Thyroid gland (tissue), 4 donors: Measurements from ENCODE around the gene CLIP3. TPM values are rescaled to one million over a fixed set of nuclear protein-coding genes. Genes with fewer than 3 reads are reported as not detected.
"Not testable (repeated sequence)": the region's sequence is repeated elsewhere in the genome, so short reads cannot be mapped to it uniquely, and the experiment has no call there.

Experiments used
- DNase-seq, 2 donors: peaks; one replicate each; pipeline ENCODE4 v3.0.0-alpha.2; 2019
- H3K27ac ChIP-seq, 3 donors: fragments of 200-600 bp; sonication (generic); 1 replicate in 2 of 3; 2 replicates in 1 of 3; pipeline ENCODE4 v1.5.1; 2016 to 2019; ENCODE audit warnings: mild to moderate bottlenecking in 1 of 3, moderate library complexity in 1 of 3
- H3K27me3 ChIP-seq: fragments of 200-600 bp; sonication (generic); one replicate; pipeline ENCODE4 v1.5.1; 2019
- H3K36me3 ChIP-seq, 2 donors: fragments of 200-600 bp; sonication (generic); one replicate each; pipeline ENCODE4 v1.5.1; 2016 to 2019
- H3K4me1 ChIP-seq, 2 donors: fragments of 200-600 bp; sonication (generic); one replicate each; pipeline ENCODE4 v1.5.1; 2017 to 2019
- H3K4me3 ChIP-seq, 3 donors: fragments of 200-600 bp; sonication (generic); replicated peaks in 1 of 3; 1 replicate in 2 of 3; 2 replicates in 1 of 3; pipeline ENCODE4 v1.5.1; 2016; ENCODE audit warnings: mild to moderate bottlenecking in 1 of 3
- H3K9me3 ChIP-seq: fragments of 200-600 bp; sonication (generic); one replicate; pipeline ENCODE4 v1.5.1; 2017
- POLR2A ChIP-seq, 2 donors: fragments of 450-650 bp; IDR thresholded peaks; one replicate each; pipeline ENCODE4 v1.6.1; 2017; ENCODE audit warnings: antibody characterized with exemption in 2 of 2, mild to moderate bottlenecking in 2 of 2, moderate library complexity in 1 of 2
- WGBS, 2 donors: methylation state at CpG; one replicate each; pipeline ENCODE4 v1.1.5; 2017; 5-methylcytosine and 5-hydroxymethylcytosine counted together
- intact Hi-C: fragments of 100-400 bp; cut with DNase I; formaldehyde crosslinking; loops from one replicate; pipeline ENCODE4 v1.15.1; 2023
- total RNA-seq, 4 donors: library from RNA; depleted of rRNA; stranded (reverse); fragments of >200 nt; gene quantifications; one replicate each; pipeline ENCODE4 v1.2.3, GENCODE V29; 2016
- TF ChIP-seq, protein P1 (sequence below), 6 experiments: fragments of 200-600 bp in 3 of 6; fragments of 450-650 bp in 3 of 6; sonication (generic) in 3 of 6; IDR thresholded peaks; one replicate each; pipeline ENCODE4 v1.5.1; 2016 to 2019; ENCODE audit warnings: antibody characterized with exemption in 6 of 6, mild to moderate bottlenecking in 2 of 6, inconsistent platforms in 1 of 6, moderate library complexity in 1 of 6

CLIP3 gene
- total RNA-seq, 4 donors from 2014 or later, result 1.9 to 3.8 (median 2.9) TPM

DNA sequence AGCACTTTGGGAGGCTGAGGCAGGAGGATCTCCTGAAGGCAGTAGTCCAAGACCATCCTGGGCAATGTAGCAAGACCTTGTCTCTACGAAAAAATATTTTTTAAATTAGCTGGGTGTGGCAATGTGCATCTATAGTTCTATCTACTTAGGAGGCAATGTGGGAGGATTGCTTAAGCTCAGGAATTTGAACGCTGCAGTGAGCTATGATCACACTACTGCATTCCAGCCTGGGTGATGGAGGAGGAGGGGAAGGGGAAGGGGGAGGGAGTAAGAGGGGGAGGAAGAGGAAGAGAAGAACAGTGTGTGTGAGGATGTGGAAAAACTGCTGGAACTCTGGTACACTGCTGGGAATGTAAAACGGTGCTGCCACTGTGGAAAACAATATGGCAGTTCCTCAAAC, 9.2 kb upstream of the CLIP3 start:
- peaks cover 0 to 6% of the 10 kb centered on the region in 2 donors for H3K36me3 ChIP-seq
- H3K4me1 ChIP-seq, result peaks cover 4 to 10% of the 10 kb centered on the region in 2 donors
- TF ChIP-seq, protein P1, sequence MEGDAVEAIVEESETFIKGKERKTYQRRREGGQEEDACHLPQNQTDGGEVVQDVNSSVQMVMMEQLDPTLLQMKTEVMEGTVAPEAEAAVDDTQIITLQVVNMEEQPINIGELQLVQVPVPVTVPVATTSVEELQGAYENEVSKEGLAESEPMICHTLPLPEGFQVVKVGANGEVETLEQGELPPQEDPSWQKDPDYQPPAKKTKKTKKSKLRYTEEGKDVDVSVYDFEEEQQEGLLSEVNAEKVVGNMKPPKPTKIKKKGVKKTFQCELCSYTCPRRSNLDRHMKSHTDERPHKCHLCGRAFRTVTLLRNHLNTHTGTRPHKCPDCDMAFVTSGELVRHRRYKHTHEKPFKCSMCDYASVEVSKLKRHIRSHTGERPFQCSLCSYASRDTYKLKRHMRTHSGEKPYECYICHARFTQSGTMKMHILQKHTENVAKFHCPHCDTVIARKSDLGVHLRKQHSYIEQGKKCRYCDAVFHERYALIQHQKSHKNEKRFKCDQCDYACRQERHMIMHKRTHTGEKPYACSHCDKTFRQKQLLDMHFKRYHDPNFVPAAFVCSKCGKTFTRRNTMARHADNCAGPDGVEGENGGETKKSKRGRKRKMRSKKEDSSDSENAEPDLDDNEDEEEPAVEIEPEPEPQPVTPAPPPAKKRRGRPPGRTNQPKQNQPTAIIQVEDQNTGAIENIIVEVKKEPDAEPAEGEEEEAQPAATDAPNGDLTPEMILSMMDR (IDR thresholded peaks at IDR 0.05), result no peak
- no peak for TF ChIP-seq POLR2A (IDR thresholded peaks at IDR 0.05)
- no peaks in the 10 kb centered on the region for H3K27me3 ChIP-seq
- DNase-seq, result peak; percentile 46 to 47
- no peaks in the 10 kb centered on the region for H3K9me3 ChIP-seq
- intact Hi-C loops, result no loop called here
- H3K27ac ChIP-seq, result peak overlapping the region in 1 of 3 donors; percentile 12
- H3K4me3 ChIP-seq, result no peak overlapping the region
- 14 to 22% methylated on average over 3 of the region's 3 CpGs for WGBS, 2 donors

DNA sequence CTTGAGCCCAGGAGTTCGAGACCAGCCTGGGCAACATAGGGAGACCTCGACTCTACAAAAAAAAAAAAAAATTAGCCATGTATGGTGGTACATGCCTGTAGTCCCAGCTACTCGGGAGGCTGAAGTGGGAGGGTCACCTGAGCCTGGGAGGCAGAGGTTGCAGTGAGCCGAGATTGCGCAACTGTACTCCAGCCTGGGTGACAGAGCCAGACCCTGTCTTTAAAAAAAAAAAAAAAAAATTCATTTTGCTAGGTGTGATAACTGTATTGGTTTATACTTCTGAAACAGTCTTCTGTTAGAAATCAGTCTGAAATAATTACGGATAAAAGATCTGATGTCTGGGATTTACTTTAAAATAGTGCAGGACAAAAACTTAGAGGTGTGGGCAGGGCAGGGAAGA, 8.4 kb upstream of the CLIP3 start:
- H3K27me3 ChIP-seq, H3K9me3 ChIP-seq, DNase-seq, H3K36me3 ChIP-seq, H3K4me3 ChIP-seq, intact Hi-C loops: not testable (repeated sequence)
- Histone ChIP-seq H3K27ac (peak overlapping the region in 2 of 3 donors; percentile 11 to 18), H3K4me1 (peaks cover 4 to 10% of the 10 kb centered on the region in 2 donors)
- WGBS, 2 donors, result 88 to 91% methylated on average over 6 of the region's 6 CpGs

DNA sequence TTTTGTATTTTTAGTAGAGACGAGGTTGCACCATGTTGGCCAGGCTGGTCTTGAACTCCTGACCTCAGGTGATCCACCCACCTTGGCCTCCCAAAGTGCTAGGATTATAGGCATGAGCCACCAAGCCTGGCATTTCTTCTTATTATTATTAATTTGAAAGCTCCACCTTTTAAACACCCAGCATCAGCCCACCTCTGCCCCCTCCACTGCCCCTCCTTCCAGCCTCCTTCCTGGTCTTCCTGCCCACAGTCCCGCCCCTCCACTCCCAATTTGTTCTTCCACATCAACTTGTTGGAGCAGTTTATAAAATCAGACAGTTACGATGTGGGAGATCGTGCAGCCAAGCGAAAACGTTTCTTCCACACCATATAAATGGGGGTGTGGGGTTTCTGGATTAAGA, 7.8 kb upstream of the CLIP3 start:
- Histone ChIP-seq H3K4me3 (no peak overlapping the region), H3K36me3 (peaks cover 0 to 6% of the 10 kb centered on the region in 2 donors), H3K9me3 (no peaks in the 10 kb centered on the region), H3K4me1 (peaks cover 4 to 10% of the 10 kb centered on the region in 2 donors), H3K27ac (no peak overlapping the region), H3K27me3 (no peaks in the 10 kb centered on the region)
- DNase-seq, result no peak
- no peak for TF ChIP-seq POLR2A (IDR thresholded peaks at IDR 0.05)
- TF ChIP-seq, protein P1 (IDR thresholded peaks at IDR 0.05), result no peak
- intact Hi-C loops, result no loop called here
- 81% methylated on average over 6 of the region's 6 CpGs for WGBS, 2 donors

DNA sequence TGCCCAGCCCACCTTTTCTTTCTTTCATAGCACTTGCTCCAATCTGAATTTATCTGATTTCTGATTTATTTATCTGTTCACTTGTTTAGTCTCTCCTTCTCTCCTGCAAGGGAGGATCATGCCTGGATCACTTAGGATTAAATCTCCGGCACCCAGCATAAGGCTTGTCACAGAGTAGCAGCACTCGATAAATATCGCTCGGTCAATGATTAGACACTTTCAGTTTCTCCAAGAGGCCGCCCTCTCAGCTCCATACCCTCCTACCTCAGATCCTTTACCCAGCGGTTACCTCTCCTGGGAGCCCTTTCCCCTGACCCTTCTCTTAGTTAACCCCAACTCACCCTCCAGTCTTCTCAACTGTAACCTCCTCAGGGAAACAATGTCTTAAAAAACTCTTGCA, 1.4 kb downstream of the CLIP3 start:
- H3K4me1 ChIP-seq, result peaks cover 4 to 11% of the 10 kb centered on the region in 2 donors
- no peak for DNase-seq
- 91 to 94% methylated on average over 6 of the region's 6 CpGs for WGBS, 2 donors

DNA sequence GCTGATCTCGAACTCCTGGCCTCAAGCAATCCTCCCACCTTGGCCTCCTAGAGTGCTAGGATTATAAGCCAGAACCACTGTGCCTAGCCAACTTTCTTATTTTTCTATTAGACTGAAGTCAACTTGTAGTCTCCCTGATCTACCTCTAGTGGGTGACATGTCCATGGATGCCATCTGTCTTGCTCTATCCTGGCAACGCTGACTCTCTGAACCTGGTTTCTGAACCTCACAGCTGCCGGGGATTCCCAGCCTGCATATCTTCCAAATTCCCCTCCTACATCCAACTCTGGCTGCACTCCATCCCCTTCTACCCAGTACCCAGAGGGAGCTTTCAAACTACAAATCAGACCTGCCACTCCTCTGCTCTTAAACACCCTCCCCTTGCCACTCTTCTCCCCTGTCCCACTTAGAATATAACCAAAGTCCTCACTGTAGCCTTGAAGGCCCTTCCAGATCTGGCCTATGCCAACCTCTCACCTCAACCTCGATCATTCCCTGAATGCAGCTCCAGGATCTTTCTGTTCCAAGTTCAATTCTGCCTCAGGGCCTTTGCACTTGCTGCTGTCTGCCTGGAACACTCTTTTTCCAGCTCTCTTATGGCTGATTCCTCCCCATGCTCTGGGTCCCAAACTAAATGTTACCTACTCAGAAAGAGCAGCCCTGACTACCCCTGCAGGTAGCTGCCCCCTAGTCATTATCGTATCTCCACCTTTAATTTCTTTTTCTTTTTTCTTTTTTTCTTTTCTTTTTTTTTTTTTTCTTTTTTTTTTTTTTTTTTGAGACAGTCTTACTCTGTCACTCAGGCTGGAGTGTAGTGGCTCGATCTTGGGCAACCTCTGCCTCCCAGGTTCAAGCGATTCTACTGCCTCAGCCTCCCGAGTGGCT, 2.2 kb downstream of the CLIP3 start:
- intact Hi-C loops, result no loop called here
- TF ChIP-seq, protein P1 (IDR thresholded peaks at IDR 0.05), result no peak
- TF ChIP-seq POLR2A (IDR thresholded peaks at IDR 0.05), result no peak

More for the DNA sequence above, 1.4 kb downstream of the CLIP3 start:
- intact Hi-C loops, result no loop called here
- Histone ChIP-seq H3K4me3 (no peak overlapping the region), H3K36me3 (no peaks in the 10 kb centered on the region), H3K27me3 (no peaks in the 10 kb centered on the region), H3K9me3 (no peaks in the 10 kb centered on the region), H3K27ac (no peak overlapping the region)
- TF ChIP-seq, protein P1 (IDR thresholded peaks at IDR 0.05), result no peak
- TF ChIP-seq POLR2A (IDR thresholded peaks at IDR 0.05), result no peak

More for the DNA sequence above, 2.2 kb downstream of the CLIP3 start:
- Histone ChIP-seq H3K4me3 (no peak overlapping the region), H3K9me3 (no peaks in the 10 kb centered on the region), H3K27ac (no peak overlapping the region), H3K4me1 (peaks cover 4 to 11% of the 10 kb centered on the region in 2 donors), H3K27me3 (no peaks in the 10 kb centered on the region), H3K36me3 (no peaks in the 10 kb centered on the region)
- DNase-seq, result no peak
- 89 to 94% methylated on average over 8 of the region's 8 CpGs for WGBS, 2 donors
